HL-60/S4 treated with phorbol 12-myristate 13-acetate at 8.2 ng/mL for 4 days and 3 days (cell line): Measurements from ENCODE around the gene PRR7.

ENCODE experiments used
- in situ Hi-C: fragments of 300-500 bp; cut with MboI; formaldehyde crosslinking; loops from 2 replicates; pipeline ENCODE4 v1.15.0; 2022; ENCODE audit warnings: low sequenced_read_pairs

The PRR7 gene

DNA sequence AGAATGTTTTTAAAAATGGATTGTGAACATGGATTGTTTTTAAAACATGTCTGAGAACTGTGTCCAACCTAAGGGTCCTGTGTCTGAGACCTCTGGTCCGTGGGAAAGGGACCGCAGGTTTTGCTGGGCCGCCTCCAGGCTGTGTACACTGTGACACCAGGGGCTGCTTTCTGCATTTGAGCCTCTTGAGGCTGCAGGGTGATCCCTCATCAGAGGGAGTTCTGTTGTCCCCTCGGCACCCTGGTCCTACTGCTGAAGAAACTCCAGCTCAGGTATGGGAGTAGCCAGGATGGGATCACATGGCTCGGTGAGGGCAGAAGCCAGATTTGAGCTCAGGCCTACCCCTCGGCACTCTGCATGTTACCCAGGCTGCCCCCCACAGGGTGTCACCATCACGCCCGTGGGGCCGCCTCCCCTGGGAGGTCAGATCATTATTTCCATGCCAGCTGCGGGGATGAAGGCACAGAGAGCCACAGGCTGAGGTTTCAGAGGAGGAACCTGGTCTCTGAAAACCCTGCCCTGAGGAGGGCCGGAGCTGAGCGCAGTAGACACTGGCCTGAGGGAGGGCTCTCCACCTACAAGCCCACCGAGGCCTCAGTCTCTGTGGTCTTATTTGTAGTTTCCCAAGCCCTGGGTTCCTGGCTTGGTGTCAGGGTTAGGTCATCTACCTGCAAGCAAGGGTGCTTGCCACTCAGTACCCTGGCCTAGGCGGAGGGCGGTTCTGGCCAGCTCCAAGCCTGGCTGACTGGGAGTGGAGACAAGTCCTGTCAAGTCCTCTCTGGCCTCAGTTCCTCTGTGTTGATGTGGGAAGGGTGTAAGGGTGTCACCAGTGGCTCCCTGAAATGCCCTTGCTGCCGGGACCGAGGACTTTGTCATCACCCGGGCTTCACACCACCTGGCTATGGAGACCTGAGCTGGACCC, 2.8 kb downstream of the PRR7 start:
- in situ Hi-C loops, result no loop called here

DNA sequence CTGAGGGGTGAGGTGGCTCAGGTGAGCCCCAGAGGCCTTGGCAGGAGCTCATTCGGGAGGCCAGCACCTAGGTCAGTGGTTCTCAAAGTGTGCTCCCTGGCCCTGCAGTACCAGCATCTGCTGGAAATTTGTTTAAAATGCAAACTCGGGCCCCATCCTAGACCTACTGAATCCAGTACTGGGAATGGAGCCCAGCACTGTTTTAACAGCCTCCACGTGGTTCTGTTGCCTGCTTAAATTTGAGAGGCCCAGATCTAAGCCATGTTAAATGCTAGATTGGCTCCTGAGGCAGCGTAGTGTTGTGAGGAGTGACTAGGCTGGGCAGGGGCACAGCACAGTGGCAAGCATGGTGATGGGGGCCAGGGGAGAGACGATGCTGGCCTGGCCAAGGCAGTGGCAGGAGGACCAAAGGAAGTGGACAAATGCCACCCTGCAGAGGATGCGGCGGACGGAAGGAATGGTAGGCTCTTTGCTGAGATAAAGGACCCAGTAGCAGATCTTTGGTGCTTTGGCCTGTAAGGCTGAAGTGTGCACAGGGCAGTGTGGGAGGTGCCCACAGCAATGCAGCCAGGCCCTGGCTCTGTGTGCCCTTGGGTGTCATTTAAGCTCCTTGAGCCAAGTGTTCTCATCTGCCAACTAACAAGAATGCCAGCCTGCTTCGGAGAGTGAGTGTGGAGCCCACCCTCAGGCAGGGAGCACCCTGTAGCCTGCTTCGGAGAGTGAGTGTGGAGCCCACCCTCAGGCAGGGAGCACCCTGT, 4.2 kb downstream of the PRR7 start:
- in situ Hi-C loops, result no loop called here

DNA sequence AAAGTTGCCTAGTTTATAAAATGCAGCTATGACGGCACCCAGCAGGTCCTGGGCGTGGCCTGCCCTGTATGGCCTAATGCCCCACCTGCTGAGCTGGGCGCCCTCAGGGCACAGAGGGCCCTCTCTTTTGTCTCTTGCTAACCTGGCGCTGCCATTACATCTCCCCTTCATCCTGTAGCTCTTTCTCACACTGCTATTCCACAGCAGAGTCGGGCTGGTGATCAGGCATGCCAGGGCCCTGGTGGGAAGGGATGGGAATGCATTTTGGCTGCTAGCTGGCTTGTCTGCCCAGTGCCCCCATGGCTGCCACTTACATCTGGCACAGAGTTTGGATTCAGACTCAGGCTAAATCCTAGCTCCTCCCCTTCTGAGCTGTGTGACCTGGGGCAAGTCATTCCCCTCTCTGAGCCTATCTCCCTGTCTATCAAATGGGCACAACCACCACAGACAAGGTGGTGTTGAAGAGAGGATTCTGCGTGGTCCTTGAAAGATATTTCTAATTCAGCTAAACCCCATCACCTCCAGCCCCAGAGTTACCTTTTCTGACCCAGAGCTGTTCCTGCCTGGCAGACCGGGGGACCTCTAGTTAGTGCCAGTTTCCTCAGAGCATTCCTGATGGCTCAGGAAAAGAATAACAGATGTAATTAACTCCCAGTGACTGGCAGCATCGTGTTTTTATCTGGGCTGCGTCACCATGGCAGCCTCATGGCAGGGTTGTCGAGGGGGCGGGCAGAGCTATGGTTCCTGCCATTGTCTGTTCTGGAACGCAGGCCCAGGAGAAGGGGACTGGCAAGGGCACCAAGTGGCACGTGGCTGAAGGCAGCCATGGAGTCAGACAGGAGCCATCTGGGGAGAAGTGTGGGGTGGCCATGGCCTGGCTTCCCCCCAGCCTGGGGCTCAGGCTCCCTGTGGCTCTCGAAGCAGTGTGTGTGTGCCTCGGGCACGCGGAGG, 6.3 kb downstream of the PRR7 start:
- in situ Hi-C loops, result no loop called here

GRCh38 chr5:177453852-177454396, 7.3 kb downstream of the PRR7 start:
- in situ Hi-C loops, result no loop called here

- in situ Hi-C loops, result no loop called here
These were observed 7.9 kb downstream of the PRR7 start for GRCh38 chr5:177454397-177455035.

GRCh38 chr5:177455036-177455660, 8.5 kb downstream of the PRR7 start:
- in situ Hi-C loops, result no loop called here

GRCh38 chr5:177455661-177456590, 9.3 kb downstream of the PRR7 start:
- in situ Hi-C loops, result no loop called here

DNA sequence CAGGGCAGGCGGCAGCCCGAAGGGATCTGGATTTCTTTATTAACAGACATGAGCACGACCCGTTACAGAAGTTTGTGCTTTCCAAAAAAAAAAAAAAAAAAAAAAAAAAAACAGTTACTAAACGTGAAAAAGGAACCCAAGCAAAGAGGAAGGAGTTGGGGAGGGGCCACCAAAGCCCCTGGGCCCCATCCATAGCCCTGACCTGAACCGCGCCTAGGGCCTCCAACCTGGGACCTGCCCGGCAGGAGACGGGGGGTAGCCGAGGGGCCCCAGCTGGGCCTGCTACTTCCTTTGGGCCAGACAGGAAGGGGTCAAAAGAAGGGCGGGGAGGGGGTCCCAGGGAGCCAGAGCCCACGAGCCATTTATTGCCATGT, 10.0 kb downstream of the PRR7 start:
- in situ Hi-C loops, result no loop called here

DNA sequence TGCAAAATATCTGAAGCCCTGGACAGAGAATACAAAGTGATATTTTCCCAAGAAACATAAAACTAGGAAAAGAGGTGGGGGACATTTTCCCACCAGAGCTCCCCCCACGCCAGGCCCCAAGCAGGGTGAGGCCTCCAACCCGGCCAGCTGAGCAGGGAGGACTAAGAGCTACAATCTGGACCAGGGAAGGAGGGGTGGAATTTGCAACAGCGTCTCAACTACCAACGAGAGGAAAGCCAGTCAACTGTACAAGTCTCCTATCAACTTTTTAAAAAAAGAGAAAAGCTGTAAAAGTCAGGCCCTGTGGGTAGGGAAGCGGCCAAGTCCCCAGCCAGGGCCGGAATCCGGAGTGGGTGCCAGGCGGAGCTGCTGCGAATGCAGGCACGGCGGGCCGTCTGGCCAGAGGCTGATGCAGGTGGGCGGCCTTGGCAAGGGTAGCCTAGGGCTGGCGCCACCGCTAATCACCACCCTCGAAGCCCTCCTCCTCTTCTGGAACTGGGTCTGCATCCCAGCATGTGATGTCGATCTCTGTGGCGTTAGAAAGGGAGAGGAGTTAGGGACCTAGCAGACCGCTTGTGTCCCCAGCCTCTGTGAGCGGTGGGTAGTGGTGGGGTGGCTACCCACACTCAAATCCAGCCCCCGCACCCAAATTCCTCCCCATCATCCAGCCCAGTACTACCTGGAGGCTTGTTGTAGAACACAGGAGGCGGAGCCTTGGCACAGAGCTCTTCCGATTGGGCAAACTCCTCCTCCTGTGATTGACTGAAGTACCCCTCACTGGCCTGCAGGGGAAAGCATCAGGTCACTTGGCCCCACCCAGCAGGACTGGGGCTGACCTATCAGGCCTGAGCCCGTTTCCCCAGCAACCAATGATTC, 10.6 kb downstream of the PRR7 start:
- in situ Hi-C loops, result no loop called here

DNA sequence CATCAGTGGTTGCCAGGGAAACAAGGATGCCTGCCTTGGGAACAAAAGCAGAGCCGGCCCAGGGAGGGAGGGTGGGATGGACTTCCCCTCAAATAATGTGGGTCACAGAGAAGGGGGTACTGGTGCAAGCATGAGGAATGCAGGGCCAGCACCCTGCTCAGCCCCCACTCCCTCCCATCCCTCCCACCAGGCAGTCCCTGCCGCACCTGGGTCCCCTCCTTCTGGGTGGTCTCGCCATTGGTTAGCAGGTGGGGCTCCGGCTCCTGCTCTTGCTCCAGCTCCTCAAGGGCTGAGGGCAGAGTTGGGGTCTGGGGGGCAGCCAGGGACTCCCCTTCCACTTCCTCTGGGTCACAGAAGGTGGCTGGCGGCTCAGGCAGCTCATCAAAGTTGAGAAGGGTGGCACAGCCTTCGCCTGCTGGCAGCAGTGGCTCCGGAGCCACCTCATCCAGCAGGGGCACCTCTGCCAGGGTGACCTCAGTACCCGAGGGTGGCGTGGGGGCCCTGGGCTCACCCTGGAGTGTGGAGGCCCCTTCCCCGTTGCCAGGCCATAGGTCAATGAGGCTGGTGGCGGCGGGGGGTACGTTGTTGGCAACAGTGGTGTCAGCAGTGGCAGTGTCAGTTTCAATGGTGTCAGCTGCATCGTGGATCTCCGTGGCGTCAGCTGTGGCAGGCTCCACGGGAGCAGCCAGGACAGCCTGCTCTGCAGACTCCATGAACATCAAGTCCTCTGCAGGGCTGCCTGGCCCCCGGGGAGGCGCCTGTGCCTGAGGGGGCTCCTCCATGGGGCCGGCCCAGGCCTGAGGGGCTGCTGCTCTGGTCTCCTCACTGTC, 11.5 kb downstream of the PRR7 start:
- in situ Hi-C loops, result no loop called here

GRCh38 chr5:177458912-177459350, 12.3 kb downstream of the PRR7 start:
- in situ Hi-C loops, result no loop called here

GRCh38 chr5:177459357-177459756, 12.7 kb downstream of the PRR7 start:
- in situ Hi-C loops, result no loop called here

- in situ Hi-C loops, result no loop called here
These were observed 13.4 kb downstream of the PRR7 start for GRCh38 chr5:177459819-177460628.

DNA sequence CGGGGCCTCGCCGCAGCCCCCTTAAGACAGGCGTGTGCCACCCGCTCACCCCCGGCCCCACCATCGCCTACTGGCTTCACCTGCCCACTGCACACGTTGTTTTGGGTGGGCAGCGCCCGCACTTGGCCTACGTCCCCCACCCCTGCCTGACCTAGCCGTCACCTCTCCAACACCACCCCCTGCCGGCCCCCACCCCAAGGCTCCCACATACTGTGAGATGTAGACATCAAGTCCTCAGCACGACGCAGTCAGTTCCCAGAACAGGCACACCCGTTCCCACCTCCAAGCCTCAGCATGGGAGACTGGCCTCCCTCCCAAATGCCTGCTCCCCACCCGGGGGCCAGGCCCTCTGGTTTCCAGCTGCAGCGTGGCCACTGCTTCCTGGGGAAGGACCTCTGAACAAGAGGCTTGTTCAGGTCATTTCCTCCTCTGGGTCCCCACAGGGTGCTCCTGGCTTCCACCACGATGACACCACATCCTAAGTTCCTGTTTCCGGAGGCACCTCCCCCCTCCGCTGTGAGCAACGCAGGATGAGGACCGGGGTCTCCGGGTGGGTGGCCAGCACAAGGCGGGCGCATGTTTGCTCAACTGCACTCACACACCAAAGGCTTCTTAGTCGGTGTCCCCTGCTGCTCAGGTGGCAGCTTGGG, 15.5 kb downstream of the PRR7 start:
- in situ Hi-C loops, result no loop called here

DNA sequence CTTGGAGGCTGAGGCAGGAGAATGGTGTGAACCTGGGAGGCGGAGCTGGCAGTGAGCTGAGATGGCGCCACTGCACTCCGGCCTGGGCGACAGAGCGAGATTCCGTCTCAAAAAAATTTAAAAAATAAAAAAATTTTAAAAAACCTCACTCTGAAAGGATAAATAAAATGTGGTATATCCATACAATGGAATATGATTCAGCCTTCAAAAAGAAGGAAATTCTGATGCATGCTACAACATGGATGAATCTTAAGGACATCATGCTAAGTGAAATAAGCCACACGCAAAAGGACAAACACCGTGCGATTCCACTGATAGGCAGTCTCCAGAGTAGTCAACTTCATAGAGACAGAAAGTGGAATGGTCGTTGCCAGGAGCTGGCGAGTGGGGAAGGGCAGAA, 18.4 kb downstream of the PRR7 start:
- in situ Hi-C loops, result no loop called here
